Measurements from ENCODE around the gene UBAP1. TPM values are rescaled to one million over a fixed set of nuclear protein-coding genes. Genes with fewer than 3 reads are reported as not detected.
"Not testable (repeated sequence)": the region's sequence is repeated elsewhere in the genome, so short reads cannot be mapped to it uniquely, and the experiment has no call there.

UBAP1 gene
- total and polyA plus RNA-seq, 2 of the 4 experiments (the other 2 are of a cell fraction), result 30.6 to 37.0 TPM

GRCh38 chr9:34195143-34195542 lies 16.3 kb downstream of the UBAP1 start:
- TF ChIP-seq RCOR1 (IDR thresholded peaks at IDR 0.05; ENCODE audit: insufficient replicate concordance, low read length) (no peak), POLR2A (IDR thresholded peaks at IDR 0.05; ENCODE audit: low read depth, low read length) (no peak)
- Histone ChIP-seq H4K91ac (ENCODE audit: insufficient read depth, low read depth, low read length) (no peak overlapping the region), H2AK9ac (replicated peaks; ENCODE audit: low read depth, low read length, poor library complexity) (no peak overlapping the region), H2BK20ac (ENCODE audit: low read depth, low read length) (no peak overlapping the region), H3K9me3 (ENCODE audit: control insufficient read depth, insufficient read depth, low read length) (no peaks in the 10 kb centered on the region), H2BK15ac (ENCODE audit: low read depth, low read length) (no peak overlapping the region), H3K18ac (ENCODE audit: low read depth, low read length) (no peak overlapping the region), H4K20me1 (ENCODE audit: insufficient read depth, low read length) (peaks cover 77% of the 10 kb centered on the region), H3K27ac (ENCODE audit: insufficient read depth, low read length) (no peak overlapping the region), H3K9ac (ENCODE audit: low read depth, low read length) (no peak overlapping the region), H4K5ac (ENCODE audit: low read depth, low read length) (no peak overlapping the region), H2AFZ (replicated peaks; ENCODE audit: low read length, poor library complexity) (no peak overlapping the region), H2BK120ac (ENCODE audit: low read depth, low read length) (no peak overlapping the region), H3K79me1 (ENCODE audit: low read depth in 1 of 2, low read length in 2 of 2) (peaks cover 22 to 71% of the 10 kb centered on the region in 2 experiments; a peak in 3 of 4 replicates), H2BK5ac (ENCODE audit: low read depth, low read length, poor library complexity, severe bottlenecking) (no peak overlapping the region), H3K4me3 (ENCODE audit: insufficient read depth, low read depth, low read length) (no peak overlapping the region), H3K4ac (ENCODE audit: low read depth, low read length) (no peak overlapping the region), H4K8ac (ENCODE audit: low read depth in 2 of 2, low read length in 2 of 2) (no peak overlapping the region), H3K27me3 (ENCODE audit: control insufficient read depth, insufficient read depth, low read length) (no peaks in the 10 kb centered on the region), H3K9me1 (ENCODE audit: insufficient read depth, low read length) (peaks cover 25% of the 10 kb centered on the region), H3K4me2 (ENCODE audit: low read depth, low read length) (no peak overlapping the region), H3K23ac (ENCODE audit: low read depth, low read length) (no peak overlapping the region), H3K36me3 (ENCODE audit: control insufficient read depth, insufficient read depth, low read length) (peaks cover 3% of the 10 kb centered on the region), H3K4me1 (ENCODE audit: control insufficient read depth, insufficient read depth, low read length) (peaks cover 10% of the 10 kb centered on the region), H2AK5ac (ENCODE audit: low read depth, low read length) (no peak overlapping the region), H3K56ac (ENCODE audit: extremely low read depth, insufficient read depth, low read length) (no peak overlapping the region), H3K14ac (replicated peaks; ENCODE audit: low read depth, low read length) (no peak overlapping the region)
- ATAC-seq (ENCODE audit: low read depth), result no peak
- BruUV-seq (replicated peaks), result no TSS peak
- intact Hi-C loops (cut with micrococcal nuclease) (no loop called here), in situ Hi-C loops (cut with MboI; ENCODE audit: low sequenced_read_pairs) (no loop called here), dilution Hi-C loops (cut with HindIII; ENCODE audit: low sequenced_read_pairs, unreplicated experiment) (no loop called here)
- WGBS, 2 experiments (ENCODE audit: extremely low coverage in 2 of 2, insufficient read length in 1 of 2), result no CpG with 5 or more reads among the region's 1 CpG
- CTCF ChIA-PET, result no interaction called here
- no peak for DNase-seq
- POLR2A ChIA-PET (ENCODE audit: unreplicated experiment), result interaction anchor here (0.6 kb wide), 1 partner anchor 60 kb away, joined by 5 read pairs; no protein-coding TSS in a partner anchor

GRCh38 chr9:34197286-34197685 lies 18.4 kb downstream of the UBAP1 start:
- H3K4me3 ChIP-seq (ENCODE audit: insufficient read depth, low read depth, low read length); H2BK20ac ChIP-seq (ENCODE audit: low read depth, low read length); H3K14ac ChIP-seq (replicated peaks; ENCODE audit: low read depth, low read length); H3K4ac ChIP-seq (ENCODE audit: low read depth, low read length); POLR2A ChIA-PET (ENCODE audit: unreplicated experiment); H4K5ac ChIP-seq (ENCODE audit: low read depth, low read length); H3K36me3 ChIP-seq (ENCODE audit: control insufficient read depth, insufficient read depth, low read length); DNase-seq; CTCF ChIA-PET; H3K56ac ChIP-seq (ENCODE audit: extremely low read depth, insufficient read depth, low read length); dilution Hi-C loops (cut with HindIII; ENCODE audit: low sequenced_read_pairs, unreplicated experiment); H2BK120ac ChIP-seq (ENCODE audit: low read depth, low read length); in situ Hi-C loops (cut with MboI; ENCODE audit: low sequenced_read_pairs); H3K9ac ChIP-seq (ENCODE audit: low read depth, low read length); H2AK5ac ChIP-seq (ENCODE audit: low read depth, low read length); H3K9me3 ChIP-seq (ENCODE audit: control insufficient read depth, insufficient read depth, low read length); H2BK5ac ChIP-seq (ENCODE audit: low read depth, low read length, poor library complexity, severe bottlenecking); H2AK9ac ChIP-seq (replicated peaks; ENCODE audit: low read depth, low read length, poor library complexity); H3K18ac ChIP-seq (ENCODE audit: low read depth, low read length); BruUV-seq (replicated peaks); H2BK15ac ChIP-seq (ENCODE audit: low read depth, low read length); ATAC-seq (ENCODE audit: low read depth); intact Hi-C loops (cut with micrococcal nuclease); H3K4me1 ChIP-seq (ENCODE audit: control insufficient read depth, insufficient read depth, low read length); H4K8ac ChIP-seq (ENCODE audit: low read depth in 2 of 2, low read length in 2 of 2); H4K91ac ChIP-seq (ENCODE audit: insufficient read depth, low read depth, low read length); H3K27ac ChIP-seq (ENCODE audit: insufficient read depth, low read length); H3K27me3 ChIP-seq (ENCODE audit: control insufficient read depth, insufficient read depth, low read length); H3K23ac ChIP-seq (ENCODE audit: low read depth, low read length); H3K4me2 ChIP-seq (ENCODE audit: low read depth, low read length); H2AFZ ChIP-seq (replicated peaks; ENCODE audit: low read length, poor library complexity): not testable (repeated sequence)
- H3K79me1 ChIP-seq (ENCODE audit: low read depth in 1 of 2, low read length in 2 of 2), result peaks cover 23 to 67% of the 10 kb centered on the region in 2 experiments; a peak in 3 of 4 replicates
- WGBS, 2 experiments (ENCODE audit: extremely low coverage in 2 of 2, insufficient read length in 1 of 2), result no CpG with 5 or more reads among the region's 4 CpGs
- peaks cover 73% of the 10 kb centered on the region for H4K20me1 ChIP-seq (ENCODE audit: insufficient read depth, low read length)
- H3K9me1 ChIP-seq (ENCODE audit: insufficient read depth, low read length), result peaks cover 22% of the 10 kb centered on the region

Measured in IMR-90 (cell line).